GM18499 (cell line): Measurements from ENCODE around the gene MAOA.
A peak's percentile ranks its signal among the peaks of the same experiment; 100 is the strongest.
"Not testable (repeated sequence)": the region's sequence is repeated elsewhere in the genome, so short reads cannot be mapped to it uniquely, and the experiment has no call there.

ENCODE experiments used
- ATAC-seq: cut with Tn5 transposase; IDR thresholded peaks from one replicate; pipeline ENCODE4 v1.9.1; 2021; ENCODE audit warnings: moderate number of reproducible peaks; ENCODE audit not compliant: insufficient read depth, unreplicated experiment

MAOA gene

DNA sequence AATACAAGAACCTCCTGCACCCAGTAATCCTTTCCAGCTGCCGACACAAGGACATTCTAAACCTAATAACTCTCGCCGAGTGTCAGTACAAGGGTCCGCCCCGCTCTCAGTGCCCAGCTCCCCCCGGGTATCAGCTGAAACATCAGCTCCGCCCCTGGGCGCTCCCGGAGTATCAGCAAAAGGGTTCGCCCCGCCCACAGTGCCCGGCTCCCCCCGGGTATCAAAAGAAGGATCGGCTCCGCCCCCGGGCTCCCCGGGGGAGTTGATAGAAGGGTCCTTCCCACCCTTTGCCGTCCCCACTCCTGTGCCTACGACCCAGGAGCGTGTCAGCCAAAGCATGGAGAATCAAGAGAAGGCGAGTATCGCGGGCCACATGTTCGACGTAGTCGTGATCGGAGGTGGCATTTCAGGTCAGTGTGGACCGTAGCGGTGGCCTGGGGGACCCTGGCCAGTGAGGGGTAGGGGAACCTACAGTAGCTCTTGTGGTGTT, at the start of gene MAOA:
Gene MAOA (plus strand): TSS at position 295 of the 490 bp plus-strand sequence. CDS start 43 bp downstream, at position 338.
- ATAC-seq = no peak

DNA sequence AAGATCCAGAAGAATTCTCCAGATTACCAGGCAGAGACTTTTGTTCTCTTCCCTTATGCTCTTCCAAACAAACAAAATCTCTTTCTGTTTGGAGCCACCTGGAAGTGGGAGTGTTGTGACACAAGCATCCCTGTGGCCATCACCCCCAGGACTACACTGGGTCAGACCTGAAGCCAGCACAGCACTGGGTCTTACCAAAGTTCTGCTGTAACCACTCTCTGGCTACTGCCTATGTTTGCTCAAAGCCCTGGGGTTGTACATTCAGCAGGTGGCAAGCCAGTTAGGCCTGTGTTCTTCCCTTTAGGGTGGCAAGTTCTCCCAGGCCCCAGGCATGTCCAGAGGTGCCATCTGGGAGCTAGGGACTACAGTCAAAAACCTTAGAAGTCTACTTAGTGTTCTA, 43.7 kb upstream of the MAOA start:
- ATAC-seq = no peak

DNA sequence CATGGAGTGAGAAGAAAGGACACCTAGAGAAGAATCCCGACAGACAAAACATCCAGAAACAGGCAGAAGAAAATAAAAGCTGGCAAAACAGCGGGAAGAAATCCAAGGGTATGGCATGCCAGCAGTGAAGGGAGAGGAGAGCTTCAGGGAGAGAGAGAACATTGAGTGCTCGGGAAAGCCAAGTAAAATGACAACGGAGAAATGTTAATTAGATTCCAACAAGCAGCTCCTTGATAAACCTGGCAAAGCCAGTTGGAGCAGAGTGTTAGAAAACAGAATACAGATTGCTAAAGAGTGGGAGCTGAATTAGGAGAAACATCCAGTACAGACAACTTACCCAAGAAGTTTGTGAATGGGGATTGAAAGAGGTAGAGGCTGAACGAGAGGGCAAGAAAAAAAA, 40.4 kb upstream of the MAOA start:
- ATAC-seq = no peak

DNA sequence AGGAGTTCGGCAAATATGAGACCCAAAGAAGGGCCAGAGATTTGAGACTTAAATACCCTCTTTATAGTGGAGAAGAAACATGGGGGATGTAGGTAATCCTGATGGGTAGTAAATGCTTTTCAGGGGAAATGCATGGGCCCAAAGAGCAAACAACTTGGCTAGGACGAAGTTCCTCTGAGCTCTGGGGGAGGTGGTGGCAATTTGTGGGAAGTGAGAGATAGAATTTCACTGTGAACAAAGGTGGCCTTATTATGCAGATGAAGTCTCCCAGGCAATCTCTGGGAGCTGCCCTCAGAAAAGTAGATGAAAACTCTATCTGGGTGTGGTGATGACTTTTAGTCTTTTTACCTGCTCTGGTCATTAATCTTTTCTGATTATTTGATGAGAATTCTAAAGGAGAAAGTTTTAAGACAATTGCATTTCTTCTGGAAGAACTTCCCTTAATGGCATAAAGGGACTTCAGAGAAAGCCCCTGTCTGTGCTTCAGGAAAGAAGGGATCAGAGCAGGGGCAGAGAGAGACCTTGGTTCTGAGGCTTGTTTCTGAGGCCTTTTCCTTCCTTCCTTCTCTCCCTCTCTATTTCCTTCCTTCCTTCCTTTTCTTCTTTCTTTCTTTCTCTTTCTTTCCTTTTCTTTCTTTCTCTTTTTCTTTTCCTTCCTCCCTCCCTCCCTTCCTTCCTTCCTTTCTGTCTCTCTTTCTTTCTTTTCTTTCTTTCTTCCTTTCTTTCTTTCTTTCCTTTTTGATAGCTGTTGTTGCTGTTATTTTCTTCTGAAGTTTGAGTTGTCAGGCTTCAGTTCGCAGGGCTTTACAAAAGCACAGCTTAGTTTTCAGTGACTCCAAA, 37.5 kb upstream of the MAOA start:
- ATAC-seq = no peak

- not testable (repeated sequence) for ATAC-seq
Measured at GRCh38 chrX:43619861-43620260, 36.2 kb upstream of the MAOA start.

DNA sequence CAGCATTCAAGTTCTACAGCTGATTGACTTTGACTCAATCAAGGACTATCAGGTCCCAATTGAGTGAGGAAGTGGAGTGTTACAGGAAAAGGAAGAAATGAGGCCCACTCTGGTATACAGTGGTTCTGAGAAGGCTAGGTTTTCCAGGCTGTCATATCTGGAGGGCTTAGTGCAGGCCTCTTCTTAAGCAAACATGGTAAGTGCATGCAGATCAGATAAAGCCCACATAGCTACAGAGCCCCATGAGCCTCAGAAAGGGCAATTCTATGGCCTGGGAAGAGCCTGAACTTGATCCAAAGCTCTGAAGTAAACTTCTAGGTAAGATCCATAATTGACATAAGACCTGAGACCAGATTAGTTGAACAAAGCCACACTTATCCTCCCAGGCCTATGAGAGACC, 29.0 kb upstream of the MAOA start:
- ATAC-seq = no peak

- no peak for ATAC-seq
Measured at GRCh38 chrX:43627669-43628068, 28.4 kb upstream of the MAOA start.

DNA sequence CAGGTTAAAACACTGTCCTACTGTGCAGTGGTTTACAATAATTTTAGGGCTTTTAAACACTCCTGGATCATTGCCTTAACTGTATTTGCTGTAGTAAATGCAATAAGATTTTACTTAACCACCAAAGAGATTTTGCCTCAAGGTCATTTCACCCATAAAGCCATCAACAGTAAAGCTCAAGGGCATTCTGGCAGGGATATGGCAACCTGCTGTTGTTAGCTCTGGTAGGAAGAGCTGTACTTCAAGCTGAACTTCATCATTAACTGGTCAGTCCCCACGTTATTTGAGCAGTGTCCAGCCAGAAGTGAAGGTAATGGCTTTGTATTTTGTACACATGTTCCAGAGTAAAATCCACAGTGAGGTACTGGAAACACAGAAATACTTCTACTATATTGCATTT, 26.9 kb upstream of the MAOA start:
- no peak for ATAC-seq

GRCh38 chrX:43631841-43632240, 24.3 kb upstream of the MAOA start:
- no peak for ATAC-seq

DNA sequence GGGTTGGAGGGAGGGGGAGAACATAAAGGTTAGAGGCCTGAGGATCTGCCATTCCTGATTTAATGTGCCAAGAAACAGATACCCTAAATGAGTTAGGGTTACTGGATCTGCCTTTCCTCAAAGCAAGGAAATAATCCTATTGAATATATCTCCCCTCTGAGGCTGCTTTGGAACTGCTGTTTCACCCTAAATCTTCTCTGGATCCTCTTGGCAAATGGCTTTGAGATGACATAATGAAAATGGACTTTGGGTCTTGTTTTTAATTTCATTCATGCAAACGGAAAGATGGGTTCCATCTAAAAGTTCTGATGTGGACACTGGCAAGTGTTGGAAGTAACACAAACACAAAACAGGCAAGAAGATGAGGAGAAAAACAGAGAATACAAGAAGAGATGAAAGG, 23.0 kb upstream of the MAOA start:
- ATAC-seq = no peak

- no peak for ATAC-seq
Measured at GRCh38 chrX:43633757-43634156, 22.3 kb upstream of the MAOA start.

GRCh38 chrX:43640482-43640881, 15.6 kb upstream of the MAOA start:
- ATAC-seq = no peak

- no peak for ATAC-seq
Measured at GRCh38 chrX:43641691-43642090, 14.4 kb upstream of the MAOA start.

- no peak for ATAC-seq
Measured at GRCh38 chrX:43643201-43643600, 12.9 kb upstream of the MAOA start.

DNA sequence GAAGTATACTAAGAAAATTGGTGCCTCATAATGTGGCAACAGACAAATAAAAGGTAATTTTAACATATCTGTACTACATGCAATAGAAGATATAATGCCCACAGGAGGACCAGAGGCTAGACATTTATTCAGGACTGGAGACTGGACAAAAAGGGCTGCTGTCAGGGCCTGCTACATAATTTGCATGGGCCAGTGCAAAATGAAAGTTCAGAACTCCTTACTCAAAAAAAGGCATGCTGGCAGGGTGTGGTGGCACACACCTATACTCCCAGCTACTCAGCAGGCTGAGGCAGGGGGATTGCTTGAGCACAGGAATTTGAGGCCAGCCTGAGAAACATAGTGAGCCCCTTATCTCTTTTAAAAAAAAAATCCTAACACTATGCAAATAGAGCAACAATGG, 12.4 kb upstream of the MAOA start:
- no peak for ATAC-seq

DNA sequence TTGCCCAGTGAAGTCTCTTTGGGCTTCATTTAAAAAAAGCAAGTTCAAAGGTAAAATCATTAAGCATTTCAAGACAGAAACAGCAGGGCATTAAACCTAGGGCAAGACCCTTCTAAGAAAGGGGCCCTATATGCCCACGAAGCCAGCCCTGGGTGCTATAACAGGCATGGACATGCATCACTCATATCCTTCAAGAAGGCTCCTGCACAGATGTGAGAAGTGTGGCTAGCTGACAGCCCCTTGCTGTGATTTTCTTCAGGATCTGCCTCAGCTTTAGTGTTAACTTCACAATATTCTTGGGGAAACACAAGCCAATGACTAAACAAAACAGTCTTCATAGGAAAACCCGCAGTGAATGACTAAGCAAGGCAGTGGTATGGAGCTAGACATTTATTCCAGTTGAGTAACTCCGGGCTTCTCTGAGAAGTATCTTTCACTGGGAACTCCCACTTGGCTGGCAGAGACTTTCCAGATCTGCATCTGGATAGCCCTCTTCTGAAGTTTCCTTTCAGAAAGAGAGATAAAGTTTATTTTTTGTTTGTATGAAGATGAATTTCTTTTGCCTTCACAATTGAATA, 11.9 kb upstream of the MAOA start:
- no peak for ATAC-seq

GRCh38 chrX:43646800-43647199, 9.3 kb upstream of the MAOA start:
- ATAC-seq = no peak

GRCh38 chrX:43654431-43655150, 1.5 kb upstream of the MAOA start:
- ATAC-seq = peak; percentile 92

GRCh38 chrX:43655151-43656004, 721 bp upstream of the MAOA start:
- no peak for ATAC-seq

GRCh38 chrX:43657671-43658070, 1.6 kb downstream of the MAOA start:
- no peak for ATAC-seq
